Gastrocnemius medialis (tissue), 4 donors: Measurements from ENCODE around the gene COLEC12. TPM values are rescaled to one million over a fixed set of nuclear protein-coding genes. Genes with fewer than 3 reads are reported as not detected.

Experiments
- ATAC-seq, 2 donors: fragments of 150-250 bp; one replicate each; pipeline ENCODE4 v1.9.1; 2016
- DNase-seq, 2 donors: peaks; one replicate each; pipeline ENCODE4 v3.0.0-alpha.2; 2019
- H3K27ac ChIP-seq, 4 donors: fragments of 200-600 bp; sonication (generic); 1 replicate in 1 of 4; 2 replicates in 3 of 4; pipeline ENCODE4 v1.5.1; 2016 to 2018; ENCODE audit warnings: mild to moderate bottlenecking in 2 of 4, moderate library complexity in 1 of 4
- H3K27me3 ChIP-seq, 3 donors: fragments of 200-600 bp; sonication (generic) in 2 of 3; 1 replicate in 1 of 3; 2 replicates in 2 of 3; pipeline versions ENCODE4 v1.5.1 to v1.6.0; 2016 to 2019; ENCODE audit warnings: mild to moderate bottlenecking in 1 of 3, moderate library complexity in 1 of 3
- H3K36me3 ChIP-seq, 2 donors: fragments of 200-600 bp; sonication (generic) in 1 of 2; one replicate each; pipeline ENCODE4 v1.5.1; 2017 to 2018
- H3K4me1 ChIP-seq, 2 donors: fragments of 200-600 bp; sonication (generic) in 1 of 2; one replicate each; pipeline ENCODE4 v1.5.1; 2016 to 2017; ENCODE audit warnings: mild to moderate bottlenecking in 2 of 2
- H3K4me3 ChIP-seq, 4 donors: fragments of 200-600 bp; sonication (generic) in 3 of 4; 1 replicate in 1 of 4; 2 replicates in 3 of 4; pipeline ENCODE4 v1.5.1; 2016 to 2019; ENCODE audit warnings: mild to moderate bottlenecking in 2 of 4
- H3K9me3 ChIP-seq, 3 donors: fragments of 200-600 bp; sonication (generic) in 2 of 3; 1 replicate in 1 of 3; 2 replicates in 2 of 3; pipeline ENCODE4 v1.5.1; 2016 to 2019
- POLR2A ChIP-seq, 2 donors: fragments of 450-650 bp; IDR thresholded peaks; one replicate each; pipeline ENCODE4 v1.6.1; 2017; ENCODE audit warnings: antibody characterized with exemption in 2 of 2, mild to moderate bottlenecking in 2 of 2, moderate library complexity in 2 of 2
- in situ Hi-C, 4 donors: fragments of 200-750 bp; cut with MboI; loops; one replicate each; pipeline versions ENCODE4 v1.15.0 to v1.8.0; 2017; ENCODE audit warnings: low sequenced_read_pairs in 4 of 4
- intact Hi-C: fragments of 100-400 bp; cut with DNase I; formaldehyde crosslinking; loops from one replicate; pipeline ENCODE4 v1.15.1; 2023; ENCODE audit warnings: low total_unique reads
- total RNA-seq, 4 donors: library from RNA; depleted of rRNA; stranded (reverse); fragments of >200 nt; gene quantifications; one replicate each; pipeline versions ENCODE4 v1.1.0 to v1.2.3, GENCODE V29; 2016
- TF ChIP-seq, protein P1 (sequence below), 5 experiments: fragments of 450-650 bp in 3 of 5; fragments of 200-600 bp in 2 of 5; sonication (generic) in 2 of 5; IDR thresholded peaks in 4 of 5; conservative IDR thresholded peaks in 1 of 5; 1 replicate in 4 of 5; 2 replicates in 1 of 5; pipeline ENCODE4 v1.5.1; 2016 to 2019; ENCODE audit warnings: antibody characterized with exemption in 5 of 5, mild to moderate bottlenecking in 3 of 5, moderate library complexity in 3 of 5

Gene COLEC12
- total RNA-seq, 4 donors from 2014 or later: 0.97 to 6.1 (median 5.1) TPM

DNA sequence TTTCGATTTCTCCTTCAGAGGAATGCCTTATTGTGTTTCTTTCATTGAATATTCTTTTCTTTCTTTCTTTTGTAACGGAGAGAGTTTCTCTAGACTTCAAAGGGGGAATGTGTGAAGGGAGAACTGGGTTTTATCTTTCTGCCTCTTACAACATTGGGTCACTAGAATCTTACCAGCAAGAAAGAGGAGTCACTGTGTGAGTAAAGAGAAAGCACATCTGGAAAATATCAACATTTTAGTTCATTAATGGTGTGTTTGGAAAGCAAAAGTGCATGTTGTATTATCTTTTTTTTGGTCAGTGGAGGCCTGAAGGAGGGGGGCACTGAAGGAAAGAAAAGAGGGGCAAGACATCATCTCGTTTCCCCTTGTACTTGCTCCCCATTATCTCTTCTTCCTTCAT lies 146.0 kb downstream of the COLEC12 start:
- TF ChIP-seq, protein P1, sequence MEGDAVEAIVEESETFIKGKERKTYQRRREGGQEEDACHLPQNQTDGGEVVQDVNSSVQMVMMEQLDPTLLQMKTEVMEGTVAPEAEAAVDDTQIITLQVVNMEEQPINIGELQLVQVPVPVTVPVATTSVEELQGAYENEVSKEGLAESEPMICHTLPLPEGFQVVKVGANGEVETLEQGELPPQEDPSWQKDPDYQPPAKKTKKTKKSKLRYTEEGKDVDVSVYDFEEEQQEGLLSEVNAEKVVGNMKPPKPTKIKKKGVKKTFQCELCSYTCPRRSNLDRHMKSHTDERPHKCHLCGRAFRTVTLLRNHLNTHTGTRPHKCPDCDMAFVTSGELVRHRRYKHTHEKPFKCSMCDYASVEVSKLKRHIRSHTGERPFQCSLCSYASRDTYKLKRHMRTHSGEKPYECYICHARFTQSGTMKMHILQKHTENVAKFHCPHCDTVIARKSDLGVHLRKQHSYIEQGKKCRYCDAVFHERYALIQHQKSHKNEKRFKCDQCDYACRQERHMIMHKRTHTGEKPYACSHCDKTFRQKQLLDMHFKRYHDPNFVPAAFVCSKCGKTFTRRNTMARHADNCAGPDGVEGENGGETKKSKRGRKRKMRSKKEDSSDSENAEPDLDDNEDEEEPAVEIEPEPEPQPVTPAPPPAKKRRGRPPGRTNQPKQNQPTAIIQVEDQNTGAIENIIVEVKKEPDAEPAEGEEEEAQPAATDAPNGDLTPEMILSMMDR (IDR thresholded peaks at IDR 0.05 in 4 of 5, conservative IDR thresholded peaks at IDR 0.05 in 1 of 5): no peak
- no peak for TF ChIP-seq POLR2A (IDR thresholded peaks at IDR 0.05)
- Histone ChIP-seq H3K36me3 (no peaks in the 10 kb centered on the region), H3K4me1 (no peaks in the 10 kb centered on the region), H3K4me3 (no peak overlapping the region), H3K27ac (no peak overlapping the region), H3K27me3 (no peaks in the 10 kb centered on the region), H3K9me3 (no peaks in the 10 kb centered on the region)
- intact Hi-C loops (no loop called here), in situ Hi-C loops (no loop called here)
- ATAC-seq: no peak
- no peak for DNase-seq

DNA sequence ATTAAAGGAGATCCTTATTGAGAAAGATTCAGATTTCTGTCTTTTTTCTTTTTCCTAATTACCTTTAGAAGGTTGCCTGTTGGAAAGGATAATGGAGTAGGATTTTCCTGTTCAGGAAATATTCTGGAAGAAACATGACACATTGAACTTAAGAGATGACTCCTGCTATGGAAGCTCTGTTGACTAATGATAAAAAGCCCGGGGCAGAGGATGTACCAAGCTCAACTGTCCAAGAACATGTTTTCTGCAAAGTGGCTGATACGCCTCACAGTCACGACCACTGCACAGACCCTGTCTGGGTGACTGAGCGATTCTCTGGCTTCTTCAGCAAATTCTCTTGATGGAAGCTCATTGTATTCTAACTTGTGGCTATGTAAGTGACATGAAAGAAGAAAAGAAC lies 146.5 kb downstream of the COLEC12 start:
- in situ Hi-C loops (no loop called here), intact Hi-C loops (no loop called here)
- DNase-seq: no peak
- Histone ChIP-seq H3K27me3 (no peaks in the 10 kb centered on the region), H3K27ac (no peak overlapping the region), H3K4me3 (no peak overlapping the region), H3K4me1 (no peaks in the 10 kb centered on the region), H3K36me3 (no peaks in the 10 kb centered on the region), H3K9me3 (no peaks in the 10 kb centered on the region)
- TF ChIP-seq POLR2A (IDR thresholded peaks at IDR 0.05): no peak
- TF ChIP-seq, protein P1 (IDR thresholded peaks at IDR 0.05 in 4 of 5, conservative IDR thresholded peaks at IDR 0.05 in 1 of 5): no peak
- no peak for ATAC-seq

DNA sequence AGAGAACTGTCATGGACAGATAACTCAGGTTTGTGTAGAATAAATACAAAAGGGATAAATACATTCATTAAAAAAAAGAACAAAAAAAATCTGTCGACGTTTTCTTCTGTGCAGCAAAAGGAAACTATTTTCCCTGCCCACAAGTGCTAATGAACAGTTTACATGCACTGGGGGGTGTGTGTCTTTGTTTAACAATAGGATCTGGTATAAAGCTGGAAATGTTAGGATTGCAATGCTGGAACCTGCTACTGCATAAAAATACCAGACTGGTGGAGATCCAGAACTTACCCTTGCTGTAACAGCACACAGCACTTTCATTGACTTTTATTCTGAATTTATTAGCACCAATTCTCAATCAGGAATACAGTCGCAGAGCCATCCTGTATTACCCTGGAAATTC lies 148.1 kb downstream of the COLEC12 start:
- Histone ChIP-seq H3K4me1 (no peaks in the 10 kb centered on the region), H3K27ac (no peak overlapping the region), H3K9me3 (no peaks in the 10 kb centered on the region), H3K27me3 (no peaks in the 10 kb centered on the region), H3K36me3 (no peaks in the 10 kb centered on the region), H3K4me3 (no peak overlapping the region)
- ATAC-seq (no peak), DNase-seq (no peak)
- TF ChIP-seq POLR2A (IDR thresholded peaks at IDR 0.05): no peak
- TF ChIP-seq, protein P1 (IDR thresholded peaks at IDR 0.05 in 4 of 5, conservative IDR thresholded peaks at IDR 0.05 in 1 of 5): no peak
- in situ Hi-C loops (no loop called here), intact Hi-C loops (no loop called here)

DNA sequence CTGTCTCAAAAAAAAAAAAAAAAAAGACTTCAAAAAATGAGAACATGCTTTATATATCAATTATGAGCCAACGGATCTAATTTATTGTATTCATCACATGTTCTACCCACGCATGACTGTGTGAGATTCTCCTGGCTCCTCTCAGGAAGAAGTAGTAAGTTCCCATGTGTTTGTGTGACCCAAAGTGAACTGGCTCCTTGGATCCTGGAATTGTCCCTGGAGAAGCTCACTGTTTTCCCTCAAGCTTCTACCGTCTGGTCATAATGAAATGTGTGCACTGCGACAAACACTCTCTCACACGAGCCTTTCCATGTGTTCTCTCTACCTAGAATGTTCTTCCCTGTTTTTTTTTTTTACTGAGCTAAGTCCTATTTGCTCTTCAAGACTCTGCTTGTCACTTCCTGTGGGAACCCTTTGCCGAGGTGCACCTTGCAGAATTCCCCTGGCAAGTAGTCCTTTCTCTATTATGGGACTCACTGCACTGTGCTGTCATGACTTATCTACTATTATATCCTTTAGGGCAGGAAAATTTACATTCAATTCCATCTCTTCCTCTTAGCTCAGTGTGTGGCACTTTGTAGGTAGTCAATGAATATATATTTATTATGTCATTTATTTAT lies 149.4 kb downstream of the COLEC12 start:
- H3K27ac ChIP-seq: no peak overlapping the region
- in situ Hi-C loops (no loop called here), intact Hi-C loops (no loop called here)
- TF ChIP-seq, protein P1 (IDR thresholded peaks at IDR 0.05 in 4 of 5, conservative IDR thresholded peaks at IDR 0.05 in 1 of 5): no peak
- no peak for TF ChIP-seq POLR2A (IDR thresholded peaks at IDR 0.05)
- H3K4me1 ChIP-seq: no peaks in the 10 kb centered on the region
- ATAC-seq (no peak), DNase-seq (no peak)
- H3K4me3 ChIP-seq: no peak overlapping the region
- H3K9me3 ChIP-seq: no peaks in the 10 kb centered on the region
- H3K27me3 ChIP-seq: no peaks in the 10 kb centered on the region
- H3K36me3 ChIP-seq: no peaks in the 10 kb centered on the region

DNA sequence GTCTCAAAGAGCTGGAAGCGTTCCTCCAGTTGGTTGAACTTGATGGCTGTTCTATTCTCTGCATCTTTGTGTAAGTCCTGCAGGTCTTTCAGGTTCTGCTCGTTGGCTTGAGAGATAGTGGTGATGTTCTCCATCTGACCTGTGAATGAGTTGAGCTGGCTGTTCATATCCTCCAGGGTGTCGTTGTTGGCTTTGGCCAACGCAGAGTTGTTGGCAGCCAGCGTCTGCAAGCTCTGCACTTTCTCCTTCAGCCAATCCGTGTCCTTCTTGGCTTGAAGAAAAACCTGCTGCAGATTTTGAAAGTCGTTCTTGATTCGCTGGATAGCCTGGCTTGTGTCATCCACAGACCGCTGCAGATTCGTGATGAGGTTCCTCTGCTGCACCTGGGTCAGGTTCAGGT lies 153.9 kb downstream of the COLEC12 start:
- DNase-seq (no peak), ATAC-seq (no peak)
- Histone ChIP-seq H3K27me3 (no peaks in the 10 kb centered on the region), H3K36me3 (no peaks in the 10 kb centered on the region), H3K4me1 (no peaks in the 10 kb centered on the region), H3K9me3 (no peaks in the 10 kb centered on the region), H3K27ac (no peak overlapping the region), H3K4me3 (no peak overlapping the region)
- in situ Hi-C loops (no loop called here), intact Hi-C loops (no loop called here)
- TF ChIP-seq, protein P1 (IDR thresholded peaks at IDR 0.05 in 4 of 5, conservative IDR thresholded peaks at IDR 0.05 in 1 of 5): no peak
- no peak for TF ChIP-seq POLR2A (IDR thresholded peaks at IDR 0.05)
